Measurements from ENCODE around the gene DGAT2. TPM values are rescaled to one million over a fixed set of nuclear protein-coding genes. Genes with fewer than 3 reads are reported as not detected.
A peak's percentile ranks its signal among the peaks of the same experiment; 100 is the strongest.

The DGAT2 gene
- total RNA-seq (36.4 and 44.9 TPM in 2 replicates), polyA plus RNA-seq (23.7 and 34.7 TPM in 2 replicates)

GRCh38 chr11:75768112-75768908 lies at the start of gene DGAT2:
Gene DGAT2, plus strand, starts transcription at chr11:75768778. Its CDS starts 214 bp downstream, at chr11:75768992.
- Histone ChIP-seq H3K27me3 (no peaks in the 10 kb centered on the region), H3K36me3 (no peaks in the 10 kb centered on the region), H3K4me3 (peak within 1 kb of the TSS; percentile 35), H3K9me3 (ENCODE audit: low read depth) (no peaks in the 10 kb centered on the region), H3K27ac (peak within 1 kb of the TSS; percentile 97), H3K4me1 (ENCODE audit: low read depth) (peaks cover 15% of the 10 kb centered on the region)
- peak; percentile 12 for TF ChIP-seq CTCF (IDR thresholded peaks at IDR 0.05; ENCODE audit: low read depth, low read length)
- DNase-seq (ENCODE audit: low read depth in 1 of 2, low spot score in 1 of 2) = peak; percentile 83 to 95

GRCh38 chr11:75719340-75720239 lies 49.0 kb upstream of the DGAT2 start:
- H3K36me3 ChIP-seq = no peaks in the 10 kb centered on the region
- no peak for TF ChIP-seq CTCF (IDR thresholded peaks at IDR 0.05; ENCODE audit: low read depth, low read length)
- no peaks in the 10 kb centered on the region for H3K9me3 ChIP-seq (ENCODE audit: low read depth)
- DNase-seq (ENCODE audit: low read depth in 1 of 2, low spot score in 1 of 2) = peak in 1 of 2 donors; percentile 35
- no peak overlapping the region for H3K4me3 ChIP-seq
- H3K4me1 ChIP-seq (ENCODE audit: low read depth) = no peaks in the 10 kb centered on the region
- H3K27ac ChIP-seq = no peak overlapping the region
- no peaks in the 10 kb centered on the region for H3K27me3 ChIP-seq

- H3K9me3 ChIP-seq (ENCODE audit: low read depth) = no peaks in the 10 kb centered on the region
- no peaks in the 10 kb centered on the region for H3K36me3 ChIP-seq
- no peak overlapping the region for H3K27ac ChIP-seq
- no peaks in the 10 kb centered on the region for H3K27me3 ChIP-seq
- TF ChIP-seq CTCF (IDR thresholded peaks at IDR 0.05; ENCODE audit: low read depth, low read length) = no peak
- H3K4me3 ChIP-seq = no peak overlapping the region
- no peak for DNase-seq (ENCODE audit: low read depth in 1 of 2, low spot score in 1 of 2)
- H3K4me1 ChIP-seq (ENCODE audit: low read depth) = no peaks in the 10 kb centered on the region
These were observed 47.9 kb upstream of the DGAT2 start for GRCh38 chr11:75720639-75721038.

- no peak for TF ChIP-seq CTCF (IDR thresholded peaks at IDR 0.05; ENCODE audit: low read depth, low read length)
- Histone ChIP-seq H3K27me3 (no peaks in the 10 kb centered on the region), H3K4me3 (no peak overlapping the region), H3K9me3 (ENCODE audit: low read depth) (no peaks in the 10 kb centered on the region), H3K36me3 (no peaks in the 10 kb centered on the region), H3K27ac (no peak overlapping the region), H3K4me1 (ENCODE audit: low read depth) (no peaks in the 10 kb centered on the region)
- no peak for DNase-seq (ENCODE audit: low read depth in 1 of 2, low spot score in 1 of 2)
These were observed 46.5 kb upstream of the DGAT2 start for GRCh38 chr11:75721852-75722668.

GRCh38 chr11:75722669-75723042 lies 45.9 kb upstream of the DGAT2 start:
- Histone ChIP-seq H3K27ac (no peak overlapping the region), H3K9me3 (ENCODE audit: low read depth) (no peaks in the 10 kb centered on the region), H3K27me3 (no peaks in the 10 kb centered on the region), H3K4me1 (ENCODE audit: low read depth) (no peaks in the 10 kb centered on the region), H3K36me3 (no peaks in the 10 kb centered on the region), H3K4me3 (no peak overlapping the region)
- DNase-seq (ENCODE audit: low read depth in 1 of 2, low spot score in 1 of 2) = no peak
- no peak for TF ChIP-seq CTCF (IDR thresholded peaks at IDR 0.05; ENCODE audit: low read depth, low read length)
